ENCODE measurements around the gene MS4A8. TPM values are rescaled to one million over a fixed set of nuclear protein-coding genes. Genes with fewer than 3 reads are reported as not detected.
"Not testable (repeated sequence)": the region's sequence is repeated elsewhere in the genome, so short reads cannot be mapped to it uniquely, and the experiment has no call there.

The MS4A8 gene
- total RNA-seq = 100 to 1,000 TPM in 1 of 4 donors, 10 to 100 TPM in 3; 22.9 to 141 (median 52.1) TPM

GRCh38 chr11:60699284-60699691 lies at the start of gene MS4A8:
MS4A8 (plus strand) TSS chr11:60699612; CDS start chr11:60700861, 1,249 bp downstream.
- Histone ChIP-seq H3K4me1 (peaks cover 4 to 43% (median 19%) of the 10 kb centered on the region in 4 donors), H3K36me3 (no peaks in the 10 kb centered on the region), H3K9me3 (peaks cover 0 to 9% of the 10 kb centered on the region in 2 donors), H3K27ac (peak within 1 kb of the TSS; percentile 38 to 72 (median 58)), H3K4me3 (peak within 1 kb of the TSS in 2 of 4 donors; percentile 5 to 19), H3K27me3 (no peaks in the 10 kb centered on the region)
- in situ Hi-C loops (cut with MboI; ENCODE audit: low pct_ligation_motif_present in 1 of 4, low pct_unique_long_range_greater_than_20kb in 1 of 4, low sequenced_read_pairs in 3 of 4) (no loop called here), intact Hi-C loops (cut with DNase I; ENCODE audit: low total_unique reads) (no loop called here)
- 13% methylated on average over 2 of the region's 2 CpGs; no CpG with 5 or more reads in 1 of the 2 donors for WGBS, 2 donors (ENCODE audit: low coverage in 1 of 2)
- TF ChIP-seq POLR2A (IDR thresholded peaks at IDR 0.05) (no peak), CTCF (IDR thresholded peaks at IDR 0.05) (no peak), EP300 (IDR thresholded peaks at IDR 0.05; ENCODE audit: low read depth) (no peak), POLR2AphosphoS5 (IDR thresholded peaks at IDR 0.05) (peak in 1 of 3 donors; percentile 30)
- DNase-seq = peak; percentile 52

- no peaks in the 10 kb centered on the region for H3K9me3 ChIP-seq
- intact Hi-C loops (cut with DNase I; ENCODE audit: low total_unique reads) = no loop called here
- H3K27me3 ChIP-seq = no peaks in the 10 kb centered on the region
- H3K36me3 ChIP-seq = no peaks in the 10 kb centered on the region
- in situ Hi-C loops (cut with MboI; ENCODE audit: low pct_ligation_motif_present in 1 of 4, low pct_unique_long_range_greater_than_20kb in 1 of 4, low sequenced_read_pairs in 3 of 4) = no loop called here
- TF ChIP-seq POLR2A (IDR thresholded peaks at IDR 0.05) (no peak), CTCF (IDR thresholded peaks at IDR 0.05) (peak in 2 of 5 experiments; percentile 21 to 37)
- WGBS, 2 donors (ENCODE audit: low coverage in 1 of 2) = 60 to 87% methylated on average over 1 to 4 of the region's 4 CpGs
- H3K4me3 ChIP-seq = no peak overlapping the region
- peak; percentile 24 for DNase-seq
- H3K4me1 ChIP-seq = peaks cover 0 to 9% (median 2%) of the 10 kb centered on the region in 4 donors
- no peak overlapping the region for H3K27ac ChIP-seq
Observed at GRCh38 chr11:60657888-60658287, 41.5 kb upstream of the MS4A8 start.

- in situ Hi-C loops (cut with MboI; ENCODE audit: low pct_ligation_motif_present in 1 of 4, low pct_unique_long_range_greater_than_20kb in 1 of 4, low sequenced_read_pairs in 3 of 4) = no loop called here
- H3K27ac ChIP-seq = no peak overlapping the region
- DNase-seq = no peak
Observed at GRCh38 chr11:60658409-60658808, 41.0 kb upstream of the MS4A8 start.

GRCh38 chr11:60672255-60672654 lies 27.2 kb upstream of the MS4A8 start:
- TF ChIP-seq EP300 (IDR thresholded peaks at IDR 0.05; ENCODE audit: low read depth) (no peak), CTCF (IDR thresholded peaks at IDR 0.05) (no peak), POLR2AphosphoS5 (IDR thresholded peaks at IDR 0.05) (no peak), POLR2A (IDR thresholded peaks at IDR 0.05) (no peak)
- H3K4me3 ChIP-seq = no peak overlapping the region
- DNase-seq = no peak
- no peak overlapping the region for H3K27ac ChIP-seq
- no peaks in the 10 kb centered on the region for H3K27me3 ChIP-seq
- H3K36me3 ChIP-seq = no peaks in the 10 kb centered on the region
- no peaks in the 10 kb centered on the region for H3K4me1 ChIP-seq
- intact Hi-C loops (cut with DNase I; ENCODE audit: low total_unique reads) (no loop called here), in situ Hi-C loops (cut with MboI; ENCODE audit: low pct_ligation_motif_present in 1 of 4, low pct_unique_long_range_greater_than_20kb in 1 of 4, low sequenced_read_pairs in 3 of 4) (no loop called here)
- WGBS, 2 donors (ENCODE audit: low coverage in 1 of 2) = 84 to 90% methylated on average over 3 of the region's 3 CpGs
- peaks cover 13 to 14% of the 10 kb centered on the region in 2 donors for H3K9me3 ChIP-seq

More at GRCh38 chr11:60658409-60658808, 41.0 kb upstream of the MS4A8 start:
- H3K4me1 ChIP-seq = peaks cover 0 to 9% (median 2%) of the 10 kb centered on the region in 4 donors
- no peaks in the 10 kb centered on the region for H3K27me3 ChIP-seq
- H3K9me3 ChIP-seq = no peaks in the 10 kb centered on the region
- no peaks in the 10 kb centered on the region for H3K36me3 ChIP-seq
- intact Hi-C loops (cut with DNase I; ENCODE audit: low total_unique reads) = no loop called here
- H3K4me3 ChIP-seq = no peak overlapping the region
- no peak for TF ChIP-seq POLR2A (IDR thresholded peaks at IDR 0.05)
- TF ChIP-seq CTCF (IDR thresholded peaks at IDR 0.05) = no peak
- no peak for TF ChIP-seq POLR2AphosphoS5 (IDR thresholded peaks at IDR 0.05)
- no peak for TF ChIP-seq EP300 (IDR thresholded peaks at IDR 0.05; ENCODE audit: low read depth)
- 63 to 67% methylated on average over 1 of the region's 1 CpG for whole genome bisulfite sequencing, 2 donors (ENCODE audit: low coverage in 1 of 2)

GRCh38 chr11:60678231-60678630 lies 21.2 kb upstream of the MS4A8 start:
- H3K27ac ChIP-seq; intact Hi-C loops (cut with DNase I; ENCODE audit: low total_unique reads); H3K4me3 ChIP-seq; DNase-seq; in situ Hi-C loops (cut with MboI; ENCODE audit: low pct_ligation_motif_present in 1 of 4, low pct_unique_long_range_greater_than_20kb in 1 of 4, low sequenced_read_pairs in 3 of 4); H3K27me3 ChIP-seq; H3K36me3 ChIP-seq; H3K4me1 ChIP-seq: not testable (repeated sequence)
- peaks cover 15 to 18% of the 10 kb centered on the region in 2 donors for H3K9me3 ChIP-seq
- 88% methylated on average over 2 of the region's 2 CpGs; no CpG with 5 or more reads in 1 of the 2 donors for WGBS, 2 donors (ENCODE audit: low coverage in 1 of 2)
